ENCODE data around the gene USP17L13.
"Not testable (repeated sequence)": the region's sequence is repeated elsewhere in the genome, so short reads cannot be mapped to it uniquely, and the experiment has no call there.

DNA sequence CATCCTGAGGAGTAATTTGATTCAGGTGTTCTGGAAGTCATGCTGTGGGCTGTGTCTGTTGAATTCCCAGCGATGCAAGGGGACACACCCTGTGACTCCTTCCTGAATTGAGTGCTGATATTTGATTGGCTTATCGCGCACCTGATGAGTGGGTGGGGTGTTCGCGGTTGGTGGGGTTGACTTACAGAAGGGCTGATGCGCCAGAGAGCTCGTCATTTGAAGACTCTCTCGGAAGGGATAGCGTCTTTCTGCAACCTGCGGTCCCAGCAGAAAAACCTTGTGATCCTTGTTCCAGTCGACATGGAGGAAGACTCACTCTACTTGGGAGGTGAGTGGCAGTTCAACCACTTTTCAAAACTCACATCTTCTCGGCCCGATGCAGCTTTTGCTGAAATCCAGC is 4.8 kb upstream of the USP17L13 start, which contains the start of gene USP17L12:
- TF ChIP-seq, protein P1, sequence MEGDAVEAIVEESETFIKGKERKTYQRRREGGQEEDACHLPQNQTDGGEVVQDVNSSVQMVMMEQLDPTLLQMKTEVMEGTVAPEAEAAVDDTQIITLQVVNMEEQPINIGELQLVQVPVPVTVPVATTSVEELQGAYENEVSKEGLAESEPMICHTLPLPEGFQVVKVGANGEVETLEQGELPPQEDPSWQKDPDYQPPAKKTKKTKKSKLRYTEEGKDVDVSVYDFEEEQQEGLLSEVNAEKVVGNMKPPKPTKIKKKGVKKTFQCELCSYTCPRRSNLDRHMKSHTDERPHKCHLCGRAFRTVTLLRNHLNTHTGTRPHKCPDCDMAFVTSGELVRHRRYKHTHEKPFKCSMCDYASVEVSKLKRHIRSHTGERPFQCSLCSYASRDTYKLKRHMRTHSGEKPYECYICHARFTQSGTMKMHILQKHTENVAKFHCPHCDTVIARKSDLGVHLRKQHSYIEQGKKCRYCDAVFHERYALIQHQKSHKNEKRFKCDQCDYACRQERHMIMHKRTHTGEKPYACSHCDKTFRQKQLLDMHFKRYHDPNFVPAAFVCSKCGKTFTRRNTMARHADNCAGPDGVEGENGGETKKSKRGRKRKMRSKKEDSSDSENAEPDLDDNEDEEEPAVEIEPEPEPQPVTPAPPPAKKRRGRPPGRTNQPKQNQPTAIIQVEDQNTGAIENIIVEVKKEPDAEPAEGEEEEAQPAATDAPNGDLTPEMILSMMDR (IDR thresholded peaks at IDR 0.05) = not testable (repeated sequence)
- not testable (repeated sequence) for TF ChIP-seq POLR2A (IDR thresholded peaks at IDR 0.05)
